Stimulated activated CD8-positive, alpha-beta memory T cell treated with anti-CD3 and anti-CD28 coated beads, Interleukin-12 subunit alpha, Interleukin-12 subunit beta, amount 100 ng/mL, for 24 hours (primary cell): ENCODE data around the gene FGFRL1.

Experiments used
- DNase-seq: peaks from one replicate; pipeline ENCODE4 v3.0.0-alpha.2; 2020; ENCODE audit errors: extremely low read depth

Gene FGFRL1

GRCh38 chr4:1023075-1023640 is 11.7 kb downstream of the FGFRL1 start:
- DNase-seq, result no peak

GRCh38 chr4:1023895-1024740 is 12.7 kb downstream of the FGFRL1 start:
- no peak for DNase-seq

GRCh38 chr4:1024882-1025545 is 13.6 kb downstream of the FGFRL1 start:
- no peak for DNase-seq

GRCh38 chr4:1026115-1026514 is 14.7 kb downstream of the FGFRL1 start:
- DNase-seq, result no peak

GRCh38 chr4:1027219-1027914 is 15.9 kb downstream of the FGFRL1 start:
- DNase-seq, result no peak

- DNase-seq, result no peak
Observed at GRCh38 chr4:1027915-1028238, 16.5 kb downstream of the FGFRL1 start.

GRCh38 chr4:1028574-1029220 is 17.3 kb downstream of the FGFRL1 start:
- DNase-seq, result no peak

GRCh38 chr4:1029529-1029928 is 18.1 kb downstream of the FGFRL1 start:
- no peak for DNase-seq

- DNase-seq, result no peak
Observed at GRCh38 chr4:1030031-1030430, 18.6 kb downstream of the FGFRL1 start.

- DNase-seq, result no peak
Observed at GRCh38 chr4:1030559-1030958, 19.1 kb downstream of the FGFRL1 start.

GRCh38 chr4:1031346-1031745 is 19.9 kb downstream of the FGFRL1 start:
- no peak for DNase-seq

- DNase-seq, result no peak
Observed at GRCh38 chr4:1031956-1032795, 20.8 kb downstream of the FGFRL1 start.

- no peak for DNase-seq
Observed at GRCh38 chr4:1032861-1033260, 21.4 kb downstream of the FGFRL1 start.

GRCh38 chr4:1033840-1034551 is 22.6 kb downstream of the FGFRL1 start:
- DNase-seq, result no peak

GRCh38 chr4:1035510-1035909 is 24.1 kb downstream of the FGFRL1 start:
- no peak for DNase-seq

GRCh38 chr4:1036095-1036494 is 24.7 kb downstream of the FGFRL1 start:
- no peak for DNase-seq

GRCh38 chr4:1036976-1037810 is 25.8 kb downstream of the FGFRL1 start:
- no peak for DNase-seq

GRCh38 chr4:1038948-1039492 is 27.6 kb downstream of the FGFRL1 start:
- DNase-seq, result no peak
